NCI-H187 (cell line): Measurements from ENCODE around the gene CHRNA3.
"Not testable (repeated sequence)": the region's sequence is repeated elsewhere in the genome, so short reads cannot be mapped to it uniquely, and the experiment has no call there.

Source experiments
- DNase-seq, 2 experiments: peaks; one replicate each; lab custom pipeline; 2025; lab: John Stamatoyannopoulos, UW

Gene CHRNA3

GRCh38 chr15:78617516-78617915, 3.3 kb downstream of the CHRNA3 start:
- DNase-seq: no peak

GRCh38 chr15:78617076-78617475, 3.7 kb downstream of the CHRNA3 start:
- no peak for DNase-seq

DNA sequence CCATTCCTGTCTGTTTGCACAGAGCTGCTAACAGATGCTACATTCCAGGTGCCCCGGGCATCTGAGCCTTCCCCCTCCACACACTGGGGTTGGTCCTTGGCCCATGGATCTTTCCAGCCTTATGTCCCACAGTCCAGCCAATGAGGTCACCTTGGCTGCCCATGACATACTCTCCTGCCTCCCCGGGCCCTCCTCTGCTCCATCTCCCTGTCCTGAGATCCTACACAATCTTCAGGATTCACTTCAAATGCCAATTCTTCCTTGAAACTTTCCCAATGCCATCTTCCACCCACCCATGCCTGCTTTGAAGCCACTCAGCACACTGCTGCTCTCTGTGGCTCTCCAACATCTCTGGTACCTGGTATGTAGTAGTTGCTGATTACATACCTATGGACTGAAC, 4.3 kb downstream of the CHRNA3 start:
- no peak for DNase-seq

DNA sequence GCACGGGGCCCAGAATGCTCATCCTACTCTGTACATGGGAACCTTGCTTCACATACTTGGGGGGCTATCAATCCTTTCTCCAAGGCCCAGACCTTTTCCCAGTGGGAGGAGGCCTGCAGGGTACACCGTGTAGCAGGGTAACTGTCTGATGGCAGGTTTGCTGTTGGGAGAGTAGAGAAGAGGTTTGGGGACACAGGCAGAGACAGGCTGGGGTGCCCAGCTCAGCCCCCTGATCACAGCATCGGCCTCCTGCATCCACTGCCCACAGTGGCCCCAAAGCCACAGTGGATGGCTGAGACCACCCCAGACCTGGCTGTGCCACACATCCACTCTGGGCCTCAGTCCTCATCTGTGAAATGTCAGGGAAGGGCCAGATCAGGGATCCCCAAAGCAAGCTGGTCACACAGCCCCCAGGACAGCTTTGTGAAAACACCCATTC, 5.6 kb downstream of the CHRNA3 start:
- DNase-seq: no peak

GRCh38 chr15:78614021-78614420, 6.8 kb downstream of the CHRNA3 start:
- DNase-seq: no peak

GRCh38 chr15:78609551-78609950, 11.2 kb downstream of the CHRNA3 start:
- not testable (repeated sequence) for DNase-seq

- DNase-seq: no peak
Measured at GRCh38 chr15:78605680-78606079, 15.1 kb downstream of the CHRNA3 start.

DNA sequence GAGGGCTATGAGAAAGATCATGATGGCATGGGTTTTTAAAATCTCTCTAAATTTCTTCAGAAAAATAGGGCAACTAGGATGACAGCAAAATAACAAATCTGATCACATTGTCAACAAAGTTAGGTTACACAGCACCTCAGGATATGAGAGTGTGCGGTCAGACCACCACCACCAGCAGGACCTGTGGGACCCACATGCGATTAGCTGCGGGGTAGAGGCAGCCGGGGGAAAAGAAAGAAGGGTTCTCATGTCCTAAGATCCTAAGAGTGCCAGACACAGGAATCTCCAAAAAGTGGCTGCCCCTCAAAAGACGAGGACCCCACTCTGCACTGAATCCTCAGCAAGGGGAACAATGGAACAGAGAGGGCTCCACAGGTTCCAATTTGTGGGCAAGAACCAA, 15.6 kb downstream of the CHRNA3 start:
- no peak for DNase-seq

- no peak for DNase-seq
Measured at GRCh38 chr15:78604420-78604819, 16.4 kb downstream of the CHRNA3 start.

DNA sequence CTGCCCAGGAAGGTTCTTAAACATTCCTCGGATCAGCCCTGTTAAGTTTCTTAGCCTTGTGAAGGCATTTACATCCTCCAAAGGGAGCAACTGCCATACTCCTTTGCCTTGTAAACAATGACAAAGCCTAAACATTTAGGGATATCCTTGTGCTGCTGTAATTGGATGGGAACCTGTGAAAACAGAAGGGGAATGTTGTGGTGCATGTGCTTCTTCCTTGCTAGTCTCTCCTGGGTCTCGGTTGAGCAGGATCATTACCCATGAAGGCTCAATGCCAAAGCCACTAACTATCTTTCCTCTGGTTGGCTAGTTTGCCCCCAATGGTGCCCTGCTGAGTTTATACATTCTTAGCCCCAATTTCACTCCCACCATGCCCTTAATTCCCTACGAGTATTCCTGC, 17.3 kb downstream of the CHRNA3 start:
- no peak for DNase-seq

- DNase-seq: no peak
Measured at GRCh38 chr15:78599189-78599588, 21.6 kb downstream of the CHRNA3 start.

DNA sequence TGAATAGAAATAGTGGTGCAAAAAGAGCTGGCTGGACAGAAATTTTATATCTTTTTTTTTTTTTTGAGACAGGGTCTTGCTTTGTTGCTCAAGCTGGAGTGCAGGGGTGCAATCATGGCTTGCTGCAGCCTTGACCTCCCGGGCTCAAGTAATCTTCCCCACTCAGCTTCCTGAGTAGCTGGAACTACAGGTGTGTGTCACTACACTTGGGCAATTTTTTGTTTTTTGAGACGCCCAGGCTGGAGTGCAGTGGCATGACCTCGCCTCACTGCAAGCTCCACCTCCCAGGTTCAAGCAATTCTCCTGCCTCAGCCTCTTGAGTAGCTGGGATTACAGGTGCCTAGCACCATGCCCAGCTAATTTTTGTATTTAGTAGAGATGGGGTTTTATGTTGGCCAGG, 22.4 kb downstream of the CHRNA3 start:
- DNase-seq: no peak

DNA sequence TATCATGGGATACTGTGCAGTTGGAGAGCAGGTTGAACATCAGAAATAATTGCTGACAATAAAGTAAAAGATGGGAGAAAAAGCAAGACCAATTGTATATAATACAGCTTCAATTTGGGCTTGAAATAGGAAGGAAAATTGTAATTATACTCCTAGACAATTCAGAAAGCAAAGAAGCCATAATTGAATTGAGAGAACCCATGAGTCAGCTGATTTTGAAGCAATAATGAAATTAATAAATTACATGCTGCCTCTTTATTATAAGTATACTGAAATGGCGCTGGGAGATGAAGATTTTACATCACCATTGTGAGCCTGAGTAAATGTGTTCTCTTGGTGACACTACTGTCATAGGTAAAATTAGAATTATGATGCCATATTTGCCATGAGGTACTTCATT, 23.2 kb downstream of the CHRNA3 start:
- DNase-seq: no peak

DNA sequence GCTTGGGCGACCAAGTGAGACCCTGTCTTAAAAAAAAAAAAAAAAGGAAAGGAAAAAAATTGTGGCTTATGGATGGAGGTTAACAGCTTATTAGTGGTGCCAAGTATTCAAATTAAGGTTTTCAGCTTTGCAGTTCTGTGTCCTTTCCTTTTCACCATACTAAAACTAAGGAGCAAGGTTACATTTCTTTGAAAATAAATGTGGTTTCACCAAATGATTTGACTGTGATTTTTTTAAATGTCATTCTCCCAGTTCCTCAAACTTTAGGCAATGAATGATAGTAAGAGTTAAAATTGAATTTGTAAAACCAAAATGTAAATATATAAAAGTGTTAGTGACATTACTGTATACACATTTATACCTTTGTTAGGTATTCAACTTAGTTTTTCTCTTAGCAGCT, 45.9 kb downstream of the CHRNA3 start:
- DNase-seq: no peak

- DNase-seq: no peak
Measured at GRCh38 chr15:78573416-78573815, 47.4 kb downstream of the CHRNA3 start.

- no peak for DNase-seq
Measured at GRCh38 chr15:78571382-78571781, 49.4 kb downstream of the CHRNA3 start.

GRCh38 chr15:78570710-78571109, 50.1 kb downstream of the CHRNA3 start:
- no peak for DNase-seq

DNA sequence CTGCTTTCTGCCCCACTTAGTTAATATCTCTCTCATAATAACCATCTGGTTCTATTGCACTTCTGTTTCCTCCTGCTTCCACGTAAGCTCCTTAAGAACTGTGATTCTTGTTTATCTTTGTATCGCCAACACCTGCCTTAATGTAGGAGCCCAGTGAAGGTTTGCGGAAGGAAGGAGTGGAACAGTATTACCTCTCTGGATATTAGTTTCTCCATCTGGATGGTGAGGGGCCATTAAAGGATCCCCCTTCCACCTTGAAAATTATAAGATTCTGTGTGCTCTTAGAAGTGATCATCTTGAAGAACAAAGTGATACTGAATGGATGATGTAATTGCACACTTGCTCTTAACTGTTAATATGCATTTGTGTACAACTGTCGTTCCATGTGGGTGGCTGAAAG, 53.3 kb downstream of the CHRNA3 start:
- no peak for DNase-seq

DNA sequence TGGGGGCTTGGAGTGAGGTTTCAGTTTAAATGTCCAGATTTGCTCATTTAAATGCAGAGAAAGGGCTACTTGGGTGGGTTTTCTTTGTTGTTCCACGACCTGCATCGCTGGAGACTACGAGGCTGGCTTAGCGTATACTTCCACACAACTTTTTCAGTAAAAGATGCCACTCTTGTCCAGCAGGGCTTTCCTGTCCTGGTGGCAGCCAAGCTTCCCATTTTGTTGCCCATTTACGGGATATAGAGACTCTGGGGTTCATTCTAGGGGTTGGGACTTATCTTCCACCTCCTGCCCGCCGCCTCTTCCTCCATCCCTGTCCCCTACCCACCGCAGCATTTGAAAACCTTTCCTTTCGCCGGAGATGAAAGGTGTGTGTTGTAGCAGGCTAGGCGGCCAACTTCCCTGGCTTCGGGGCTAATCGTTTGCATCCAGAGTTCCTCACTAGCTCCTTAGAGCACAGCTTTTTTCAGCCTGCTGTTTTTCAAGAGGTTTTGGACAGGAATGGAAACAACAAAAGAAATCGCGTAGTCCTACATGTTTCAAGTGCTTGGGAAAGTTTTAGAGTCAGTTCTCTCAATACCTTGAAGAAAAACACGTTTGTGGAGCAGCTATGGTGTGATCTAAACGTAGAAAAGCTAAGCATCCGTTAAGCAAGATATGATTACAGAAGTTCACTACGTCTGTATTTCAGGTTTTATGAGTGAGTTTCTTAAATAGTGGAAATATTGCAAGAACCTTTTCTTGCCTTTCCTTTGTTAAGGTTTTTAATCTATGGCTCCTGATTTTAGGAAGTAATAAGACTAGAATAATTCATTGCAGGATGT, 54.6 kb downstream of the CHRNA3 start:
- DNase-seq: no peak

- DNase-seq: peak; percentile 84 to 93
Measured at GRCh38 chr15:78565097-78565950, 55.5 kb downstream of the CHRNA3 start, which contains the start of gene CHRNA5. Gene CHRNA5, plus strand, starts transcription at chr15:78565520. Its CDS starts 200 bp downstream, at chr15:78565720.

GRCh38 chr15:78564743-78565096, 56.1 kb downstream of the CHRNA3 start:
- no peak for DNase-seq

DNA sequence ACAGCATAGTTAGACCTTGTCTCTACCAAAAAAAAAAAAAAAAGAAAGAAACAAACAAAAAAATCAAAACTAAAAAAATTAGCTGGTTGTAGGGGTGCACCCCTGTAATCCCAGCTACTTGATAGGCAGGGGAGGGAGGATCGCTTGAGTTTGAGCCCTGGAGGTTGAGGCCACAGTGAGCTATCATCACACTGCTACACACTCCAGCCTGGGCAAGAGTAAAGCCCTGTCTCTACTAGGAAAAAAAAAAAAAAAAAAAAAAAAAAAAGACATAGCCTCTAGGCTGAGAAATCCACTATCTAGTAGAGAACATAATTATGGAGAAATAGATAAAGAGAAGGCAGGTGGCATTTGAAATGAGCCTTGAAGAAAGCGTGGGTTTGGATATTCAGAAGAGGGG, 57.7 kb downstream of the CHRNA3 start:
- DNase-seq: no peak

- no peak for DNase-seq
Measured at GRCh38 chr15:78561490-78561889, 59.3 kb downstream of the CHRNA3 start.
